ENCODE data around the gene ZXDA. TPM values are rescaled to one million over a fixed set of nuclear protein-coding genes. Genes with fewer than 3 reads are reported as not detected.

Gene ZXDA, protein sequence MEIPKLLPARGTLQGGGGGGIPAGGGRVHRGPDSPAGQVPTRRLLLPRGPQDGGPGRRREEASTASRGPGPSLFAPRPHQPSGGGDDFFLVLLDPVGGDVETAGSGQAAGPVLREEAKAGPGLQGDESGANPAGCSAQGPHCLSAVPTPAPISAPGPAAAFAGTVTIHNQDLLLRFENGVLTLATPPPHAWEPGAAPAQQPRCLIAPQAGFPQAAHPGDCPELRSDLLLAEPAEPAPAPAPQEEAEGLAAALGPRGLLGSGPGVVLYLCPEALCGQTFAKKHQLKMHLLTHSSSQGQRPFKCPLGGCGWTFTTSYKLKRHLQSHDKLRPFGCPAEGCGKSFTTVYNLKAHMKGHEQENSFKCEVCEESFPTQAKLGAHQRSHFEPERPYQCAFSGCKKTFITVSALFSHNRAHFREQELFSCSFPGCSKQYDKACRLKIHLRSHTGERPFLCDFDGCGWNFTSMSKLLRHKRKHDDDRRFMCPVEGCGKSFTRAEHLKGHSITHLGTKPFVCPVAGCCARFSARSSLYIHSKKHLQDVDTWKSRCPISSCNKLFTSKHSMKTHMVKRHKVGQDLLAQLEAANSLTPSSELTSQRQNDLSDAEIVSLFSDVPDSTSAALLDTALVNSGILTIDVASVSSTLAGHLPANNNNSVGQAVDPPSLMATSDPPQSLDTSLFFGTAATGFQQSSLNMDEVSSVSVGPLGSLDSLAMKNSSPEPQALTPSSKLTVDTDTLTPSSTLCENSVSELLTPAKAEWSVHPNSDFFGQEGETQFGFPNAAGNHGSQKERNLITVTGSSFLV
- 4.8 and 7.3 TPM in 2 replicates for total RNA-seq

DNA sequence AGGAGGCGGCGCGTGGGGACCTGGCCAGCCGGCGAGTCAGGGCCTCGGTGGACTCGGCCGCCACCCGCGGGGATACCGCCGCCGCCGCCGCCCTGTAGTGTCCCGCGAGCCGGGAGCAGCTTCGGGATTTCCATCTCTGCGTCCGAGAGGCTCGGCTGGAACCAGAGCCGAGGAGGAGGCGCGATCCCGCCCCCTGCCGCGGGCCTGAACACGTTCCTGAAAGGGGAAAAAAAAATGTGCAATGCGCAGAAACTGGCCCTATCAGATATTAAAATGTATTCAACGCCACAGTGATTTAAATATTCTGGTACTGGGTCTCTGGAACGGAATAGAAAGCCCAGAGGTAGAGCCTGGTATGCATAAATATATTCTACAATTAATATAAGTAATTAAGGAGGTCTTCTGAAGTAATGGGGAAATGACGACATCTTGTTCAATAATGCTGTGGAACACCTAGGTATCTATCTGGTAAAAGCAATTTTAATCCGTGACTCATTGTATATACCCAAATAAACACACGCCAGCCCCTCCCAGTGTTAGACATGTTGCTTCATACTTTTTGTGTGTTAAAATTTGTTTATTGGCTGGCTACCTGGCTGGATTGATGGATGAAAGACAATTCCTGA is at the start of gene ZXDA:
TSS of gene ZXDA (minus strand) at position 172 of the 626 bp plus-strand sequence. CDS start at position 134, 38 bp downstream.

Other genes with a start within 250 kb of the ZXDA start
- not detected in 2 replicates for gene NLRP2B, start 230.2 kb downstream of the ZXDA start, total RNA-seq